ENCODE measurements around the gene PTGDR2.

PTGDR2 gene

DNA sequence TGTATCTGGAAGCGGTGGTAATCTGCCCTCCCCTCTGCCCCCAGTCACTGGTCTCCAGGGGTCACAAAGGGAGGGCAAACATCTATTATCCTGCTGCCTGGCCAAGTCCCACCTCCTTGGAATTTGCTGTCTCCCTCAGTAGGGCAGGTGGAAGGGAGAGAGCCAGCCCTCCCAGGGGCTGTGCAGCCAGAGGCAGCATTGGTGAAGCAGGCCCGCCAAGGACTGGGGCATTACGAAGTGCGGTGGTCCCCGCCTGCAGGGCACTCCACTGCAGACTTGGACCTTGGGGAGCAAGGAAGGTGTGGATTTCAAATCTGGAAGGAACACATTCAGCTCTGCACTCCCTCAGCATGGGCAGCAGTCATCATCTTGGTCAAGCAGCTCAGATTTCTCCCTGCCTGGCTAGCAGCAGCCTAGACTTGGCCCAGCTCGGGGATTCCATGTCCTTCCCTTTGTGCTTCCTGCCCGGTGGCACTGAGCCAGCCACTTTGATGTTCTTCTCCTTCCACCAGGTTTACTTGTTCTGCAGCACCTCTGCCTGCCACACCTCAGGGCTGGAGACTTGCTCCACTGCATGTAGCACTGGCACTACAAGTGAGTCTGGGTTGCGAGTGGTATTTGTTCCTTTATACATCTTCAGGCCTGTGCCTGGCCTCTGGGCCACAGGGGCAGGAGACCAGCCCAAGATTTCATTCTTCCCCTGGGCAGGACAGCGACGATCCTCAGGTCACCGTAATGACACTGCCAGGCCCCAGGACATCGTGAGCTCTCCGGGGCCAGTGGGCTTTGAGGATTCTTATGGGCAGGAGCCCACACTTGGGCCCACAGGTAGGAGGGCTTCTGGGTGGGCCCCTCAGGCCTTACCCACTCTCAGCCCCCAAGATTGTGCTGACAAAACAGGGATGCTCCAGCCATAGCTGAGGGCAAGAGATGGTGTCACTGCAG is 18.9 kb upstream of the PTGDR2 start:
- DNase-seq (ENCODE audit: low read depth, low spot score) = no peak

DNA sequence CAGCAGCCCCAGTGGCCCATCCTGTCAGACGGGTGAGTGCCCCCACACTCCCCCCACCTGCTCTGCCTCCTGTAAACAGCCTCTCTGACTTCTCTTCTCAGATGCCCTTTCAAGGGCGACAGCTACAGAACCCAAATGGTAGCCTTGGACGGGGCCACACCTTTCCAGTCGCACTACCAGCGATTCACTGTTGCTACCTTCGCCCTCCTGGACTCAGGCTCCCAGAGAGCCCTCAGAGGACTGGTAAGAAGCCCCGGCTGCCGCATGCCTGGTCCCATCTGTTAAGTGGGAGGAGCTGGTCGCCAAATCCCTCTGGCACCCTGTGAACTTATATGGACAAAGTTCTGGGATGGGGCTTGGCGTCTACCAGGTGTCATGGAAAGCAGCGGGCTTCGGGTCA is 17.8 kb upstream of the PTGDR2 start:
- DNase-seq (ENCODE audit: low read depth, low spot score) = no peak

DNA sequence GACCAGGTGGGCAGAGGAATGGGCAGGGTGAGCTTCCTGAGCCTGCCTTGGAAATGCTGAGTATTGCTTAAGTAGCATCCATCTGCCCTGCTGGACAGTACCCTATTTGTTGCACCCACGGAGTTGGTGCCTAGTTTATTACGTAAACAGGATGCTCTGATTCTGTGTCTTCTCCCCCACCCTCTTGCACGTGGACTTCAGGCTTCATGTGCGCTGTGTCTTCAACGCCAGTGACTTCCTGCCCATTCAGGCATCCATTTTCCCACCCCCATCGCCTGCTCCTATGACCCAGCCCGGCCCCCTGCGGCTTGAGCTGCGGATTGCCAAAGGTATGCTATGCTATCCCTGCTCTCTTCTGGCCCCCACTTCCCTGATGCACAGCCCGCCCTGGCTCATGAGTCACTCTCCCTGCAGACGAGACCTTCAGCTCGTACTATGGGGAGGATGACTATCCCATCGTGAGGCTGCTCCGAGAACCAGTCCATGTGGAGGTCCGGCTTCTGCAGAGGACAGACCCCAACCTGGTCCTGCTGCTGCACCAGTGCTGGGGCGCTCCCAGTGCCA is 17.3 kb upstream of the PTGDR2 start:
- no peak for DNase-seq (ENCODE audit: low read depth, low spot score)

DNA sequence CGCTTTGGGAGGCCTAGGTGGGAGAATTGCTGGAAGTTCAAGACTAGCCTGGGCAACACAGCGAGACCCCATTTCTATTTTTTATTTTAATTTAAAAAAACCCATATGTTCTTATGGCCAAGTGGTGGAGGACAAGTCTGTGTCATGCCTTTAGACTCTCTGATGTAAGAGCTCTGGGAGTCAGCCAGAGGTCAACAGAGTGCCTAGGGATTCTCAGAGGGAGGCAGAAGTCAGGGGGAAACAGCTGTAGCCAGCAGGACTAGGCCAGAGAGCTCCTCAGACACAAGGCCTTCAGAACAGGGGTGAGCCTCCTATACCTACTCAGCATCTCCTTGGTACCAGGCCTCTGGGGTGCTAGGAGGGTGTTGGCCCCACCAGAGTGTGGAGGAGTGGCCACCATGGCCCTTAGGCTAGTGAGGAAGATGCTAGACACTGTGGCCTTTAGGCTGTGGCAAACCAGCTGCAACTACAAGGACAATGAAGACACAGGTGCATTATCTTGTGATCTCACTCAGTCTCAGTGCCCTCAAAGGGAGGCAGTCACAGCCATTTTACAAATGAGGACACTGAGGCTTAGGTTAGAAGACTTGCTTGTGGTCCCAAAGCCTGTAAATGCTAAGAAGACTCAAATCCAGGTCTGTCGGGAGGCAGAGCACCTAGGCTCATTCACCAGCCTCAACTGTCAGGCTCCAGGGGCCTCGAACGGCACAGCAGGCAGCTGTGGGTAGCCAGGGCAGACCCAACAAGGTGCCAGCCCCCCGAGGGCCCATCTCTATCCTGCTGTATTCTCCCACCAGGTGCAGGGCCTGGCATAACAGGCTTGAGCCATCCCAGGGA is 16.6 kb upstream of the PTGDR2 start:
- DNase-seq (ENCODE audit: low read depth, low spot score) = no peak

DNA sequence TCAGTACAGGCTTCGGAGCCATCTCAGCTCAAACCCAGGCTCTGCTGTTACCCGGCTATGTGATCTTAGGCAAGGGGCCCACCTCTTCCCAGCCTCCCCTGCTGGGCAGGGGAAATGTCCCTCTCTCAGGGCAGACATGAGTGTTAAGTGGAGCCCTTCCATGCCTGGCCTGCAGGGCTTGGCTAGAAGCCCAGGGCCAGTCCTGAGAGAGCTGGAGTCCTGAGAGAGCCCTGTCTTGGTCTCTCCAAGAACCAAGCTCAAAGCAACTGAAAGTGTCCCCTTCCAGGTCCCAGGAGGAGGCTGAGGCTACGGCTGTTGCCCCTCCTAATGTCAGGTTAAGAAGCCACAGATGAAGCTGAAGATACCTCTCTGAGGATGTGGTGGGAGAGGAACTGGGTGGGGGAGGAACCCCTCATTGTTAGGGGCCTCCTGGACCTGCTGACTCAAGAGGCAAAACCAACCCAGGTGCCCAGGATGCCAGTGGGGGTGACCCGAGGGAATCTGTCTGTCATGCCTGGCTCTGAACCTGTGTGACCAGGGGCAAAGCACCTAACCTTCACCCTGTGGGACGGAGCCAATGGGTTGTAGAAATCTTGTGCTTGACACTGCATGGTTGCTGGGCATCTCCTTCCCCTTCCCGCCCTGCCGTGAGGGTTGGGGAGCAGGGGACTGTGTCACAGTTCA is 15.8 kb upstream of the PTGDR2 start:
- no peak for DNase-seq (ENCODE audit: low read depth, low spot score)

DNA sequence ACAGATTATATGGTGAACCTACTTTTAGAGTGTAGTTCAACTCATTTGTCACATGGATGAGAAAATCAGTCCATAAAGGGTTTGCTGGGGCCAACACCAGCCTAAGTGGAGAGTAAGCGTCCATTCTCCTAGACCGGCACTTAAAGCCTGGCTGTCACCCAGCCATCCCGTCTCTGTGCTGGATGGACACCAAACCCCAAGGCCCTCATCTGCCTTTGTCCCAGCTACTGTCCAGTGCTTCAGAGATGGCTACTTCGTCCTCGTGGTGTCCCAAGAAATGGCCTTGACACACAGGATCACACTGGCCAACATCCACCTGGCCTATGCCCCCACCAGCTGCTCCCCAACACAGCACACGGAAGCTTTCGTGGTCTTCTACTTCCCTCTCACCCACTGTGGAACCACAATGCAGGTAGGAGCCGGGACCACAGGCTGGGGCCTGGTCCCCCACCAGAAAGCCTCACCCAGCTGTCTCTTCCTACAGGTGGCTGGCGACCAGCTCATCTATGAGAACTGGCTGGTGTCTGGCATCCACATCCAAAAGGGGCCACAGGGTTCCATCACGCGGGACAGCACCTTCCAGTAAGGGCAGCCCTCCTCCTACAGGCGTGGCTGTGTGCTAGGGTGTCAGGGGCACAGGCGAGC is 15.1 kb upstream of the PTGDR2 start:
- DNase-seq (ENCODE audit: low read depth, low spot score) = no peak

DNA sequence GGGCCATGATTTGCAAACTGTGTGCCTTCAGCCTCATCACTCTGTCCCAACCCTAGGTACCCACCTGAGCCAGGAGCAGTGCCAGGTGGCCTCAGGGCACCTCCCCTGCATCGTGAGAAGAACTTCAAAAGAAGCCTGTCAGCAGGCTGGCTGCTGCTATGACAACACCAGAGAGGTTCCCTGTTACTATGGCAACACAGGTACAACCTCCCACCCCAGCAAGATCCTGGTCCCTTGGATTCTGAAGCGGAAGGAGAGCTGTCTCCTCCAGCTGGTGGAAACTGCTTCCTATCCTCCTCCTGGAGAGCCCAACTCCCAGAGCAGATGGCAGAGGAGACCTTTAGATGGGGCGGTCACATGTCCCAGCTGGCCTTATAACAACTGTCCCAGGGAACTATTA is 14.5 kb upstream of the PTGDR2 start:
- no peak for DNase-seq (ENCODE audit: low read depth, low spot score)

DNA sequence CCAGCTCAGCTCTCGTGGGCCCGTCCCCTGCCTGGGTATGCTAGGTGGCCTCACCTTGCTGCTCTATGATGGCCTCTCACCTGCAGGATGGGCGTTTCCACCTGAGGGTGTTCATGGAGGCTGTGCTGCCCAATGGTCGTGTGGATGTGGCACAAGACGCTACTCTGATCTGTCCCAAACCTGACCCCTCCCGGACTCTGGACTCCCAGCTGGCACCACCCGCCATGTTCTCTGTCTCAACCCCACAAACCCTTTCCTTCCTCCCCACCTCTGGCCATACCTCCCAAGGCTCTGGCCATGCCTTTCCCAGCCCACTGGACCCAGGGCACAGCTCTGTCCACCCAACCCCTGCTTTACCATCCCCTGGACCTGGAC is 13.7 kb upstream of the PTGDR2 start:
- no peak for DNase-seq (ENCODE audit: low read depth, low spot score)

DNA sequence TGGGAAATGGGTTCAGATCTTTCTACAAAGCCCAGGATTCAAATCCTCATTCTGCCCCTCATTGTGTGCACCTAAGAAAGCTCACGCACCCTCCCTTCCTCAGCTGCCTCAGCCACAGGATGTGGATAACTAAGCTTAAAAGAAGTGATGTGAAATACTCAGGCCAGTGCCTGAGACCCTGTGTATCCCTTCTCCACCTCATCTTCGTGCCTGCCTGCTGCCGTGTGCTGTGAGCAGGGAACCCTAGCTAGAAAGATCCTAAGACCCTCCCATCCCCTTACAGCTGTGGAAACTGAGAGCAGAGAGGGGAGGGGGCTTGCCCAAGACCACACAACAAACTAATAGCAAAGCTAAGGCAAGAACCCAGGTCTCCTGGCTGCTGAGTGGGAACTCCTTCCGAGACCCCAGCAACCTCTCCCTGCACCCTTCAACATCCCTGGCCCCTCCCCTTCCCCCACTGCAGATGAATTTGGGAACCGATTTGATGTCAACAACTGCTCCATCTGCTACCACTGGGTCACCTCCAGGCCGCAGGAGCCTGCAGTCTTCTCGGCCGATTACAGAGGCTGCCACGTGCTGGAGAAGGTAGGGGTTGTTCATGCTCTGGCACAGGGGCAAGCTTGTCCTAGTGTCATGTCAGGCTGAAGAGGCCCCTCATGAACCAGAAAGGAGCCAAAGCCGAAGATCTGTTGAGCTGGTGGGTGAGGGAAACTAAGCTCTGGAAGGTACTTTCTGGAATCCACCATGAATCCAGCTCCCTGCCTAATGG is 13.1 kb upstream of the PTGDR2 start:
- no peak for DNase-seq (ENCODE audit: low read depth, low spot score)

DNA sequence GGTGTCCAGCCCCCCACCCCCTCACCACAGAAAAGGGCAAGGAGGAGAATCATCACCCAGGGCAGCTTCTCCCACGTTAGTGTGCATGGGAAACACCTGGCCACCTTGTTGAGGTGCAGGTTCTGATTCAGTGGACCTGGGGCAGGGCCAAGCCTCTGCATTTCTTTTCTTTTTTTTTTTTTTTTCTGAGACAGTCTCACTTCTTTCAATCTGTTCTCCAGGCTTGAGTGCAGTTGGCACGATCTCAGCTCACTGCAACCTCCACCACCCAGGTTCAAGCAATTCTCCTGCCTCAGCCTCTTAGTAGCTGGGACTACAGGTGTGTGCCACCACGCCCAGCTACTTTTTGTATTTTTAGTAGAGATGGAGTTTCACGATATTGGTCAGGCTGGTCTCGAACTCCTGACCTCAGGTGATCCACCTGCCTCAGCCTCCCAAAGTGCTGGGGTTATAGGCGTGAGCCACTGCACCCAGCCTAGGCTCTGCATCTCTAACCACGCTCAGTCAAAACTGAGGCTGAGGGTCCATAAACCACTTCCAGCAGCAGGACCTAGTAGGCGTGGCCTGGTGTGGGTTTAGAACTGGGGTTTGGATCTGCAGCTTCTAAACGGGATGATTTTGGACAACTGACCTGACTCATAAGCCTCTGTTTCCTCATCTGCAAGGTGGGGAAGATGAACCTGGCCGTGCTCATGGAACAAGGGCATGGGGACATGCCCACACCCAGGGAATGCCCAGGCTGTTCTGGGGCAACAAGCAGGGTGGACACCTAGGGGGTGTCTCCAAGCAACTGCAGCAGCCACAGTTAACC is 12.3 kb upstream of the PTGDR2 start:
- DNase-seq (ENCODE audit: low read depth, low spot score) = no peak

DNA sequence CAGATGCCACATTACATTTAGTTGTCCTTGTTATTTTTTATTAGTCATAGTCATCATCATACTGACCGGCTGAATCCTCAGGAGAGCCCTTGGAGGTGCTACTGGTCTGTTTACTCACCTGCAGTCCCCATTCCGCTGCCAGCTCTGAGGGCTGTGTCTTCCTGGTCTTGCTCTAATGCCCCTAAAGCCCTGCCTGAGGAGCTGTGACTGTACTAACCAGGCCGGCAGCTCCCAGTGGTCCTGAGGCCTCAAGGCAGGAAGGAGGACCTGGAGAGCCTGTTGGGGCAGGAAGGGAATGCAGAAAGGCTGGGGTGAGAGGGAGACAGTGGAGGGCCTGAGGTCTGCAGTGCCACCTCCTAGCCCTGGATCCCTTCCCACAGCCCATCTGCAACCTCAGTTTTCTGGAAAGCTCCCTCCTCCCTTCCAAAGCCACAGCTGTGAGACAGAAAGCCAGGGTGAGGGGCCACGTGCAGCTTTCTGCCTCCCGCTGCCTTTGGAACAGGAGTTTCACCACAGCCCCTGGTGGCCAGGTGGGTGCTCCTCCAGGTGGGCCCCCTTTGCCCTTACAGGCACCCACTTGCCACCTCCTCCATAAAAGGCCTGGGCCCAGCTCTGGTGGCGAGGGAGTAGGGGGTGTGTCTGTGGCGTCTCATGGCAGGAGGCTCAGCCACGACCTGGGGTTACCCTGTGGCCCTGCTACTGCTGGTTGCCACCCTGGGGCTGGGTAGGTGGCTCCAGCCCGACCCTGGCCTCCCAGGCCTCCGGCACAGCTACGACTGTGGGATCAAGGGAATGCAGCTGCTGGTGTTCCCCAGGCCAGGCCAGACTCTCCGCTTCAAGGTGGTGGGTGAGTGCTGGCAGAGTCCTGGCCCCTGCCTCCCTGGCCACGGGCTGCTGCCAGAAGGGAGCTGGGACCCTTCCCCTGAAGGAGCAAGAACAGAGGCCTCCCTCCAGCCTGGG is 11.4 kb upstream of the PTGDR2 start, which contains the start of gene ZP1:
Gene ZP1 (plus strand): TSS at position 632 of the 960 bp plus-strand sequence. CDS start 20 bp downstream, at position 652.
- DNase-seq (ENCODE audit: low read depth, low spot score) = no peak

DNA sequence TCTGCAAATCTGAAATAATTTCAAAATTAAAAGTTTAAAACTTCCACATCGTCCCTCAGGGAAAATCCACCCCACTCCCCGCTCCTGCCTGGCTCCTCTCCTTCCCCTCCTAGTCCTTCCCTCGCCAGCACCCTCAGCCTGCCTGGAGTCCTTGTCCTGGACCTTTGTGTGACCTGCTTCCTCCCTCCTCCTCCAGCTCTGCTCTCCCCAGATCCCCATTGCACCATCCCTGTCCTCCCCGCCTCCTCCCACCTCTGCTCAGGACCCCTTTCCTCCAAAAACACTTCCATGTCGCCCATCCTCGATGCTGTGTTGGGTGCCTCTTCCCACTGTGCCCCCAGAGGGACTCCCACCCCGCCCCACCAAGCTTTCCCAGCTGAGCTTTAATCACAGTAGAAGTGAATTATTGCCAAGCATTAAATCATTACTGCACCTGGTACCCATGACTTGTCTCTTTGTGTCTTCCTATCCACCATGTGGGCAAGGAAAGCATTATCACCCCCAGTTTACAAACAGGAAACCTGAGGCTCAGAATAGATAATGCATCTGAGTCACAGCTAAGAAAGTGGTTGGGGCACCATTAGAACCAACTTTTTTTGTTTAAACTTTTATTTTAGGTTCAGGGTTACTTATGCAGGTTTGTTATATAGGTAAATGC is 9.2 kb upstream of the PTGDR2 start:
- no peak for DNase-seq (ENCODE audit: low read depth, low spot score)

DNA sequence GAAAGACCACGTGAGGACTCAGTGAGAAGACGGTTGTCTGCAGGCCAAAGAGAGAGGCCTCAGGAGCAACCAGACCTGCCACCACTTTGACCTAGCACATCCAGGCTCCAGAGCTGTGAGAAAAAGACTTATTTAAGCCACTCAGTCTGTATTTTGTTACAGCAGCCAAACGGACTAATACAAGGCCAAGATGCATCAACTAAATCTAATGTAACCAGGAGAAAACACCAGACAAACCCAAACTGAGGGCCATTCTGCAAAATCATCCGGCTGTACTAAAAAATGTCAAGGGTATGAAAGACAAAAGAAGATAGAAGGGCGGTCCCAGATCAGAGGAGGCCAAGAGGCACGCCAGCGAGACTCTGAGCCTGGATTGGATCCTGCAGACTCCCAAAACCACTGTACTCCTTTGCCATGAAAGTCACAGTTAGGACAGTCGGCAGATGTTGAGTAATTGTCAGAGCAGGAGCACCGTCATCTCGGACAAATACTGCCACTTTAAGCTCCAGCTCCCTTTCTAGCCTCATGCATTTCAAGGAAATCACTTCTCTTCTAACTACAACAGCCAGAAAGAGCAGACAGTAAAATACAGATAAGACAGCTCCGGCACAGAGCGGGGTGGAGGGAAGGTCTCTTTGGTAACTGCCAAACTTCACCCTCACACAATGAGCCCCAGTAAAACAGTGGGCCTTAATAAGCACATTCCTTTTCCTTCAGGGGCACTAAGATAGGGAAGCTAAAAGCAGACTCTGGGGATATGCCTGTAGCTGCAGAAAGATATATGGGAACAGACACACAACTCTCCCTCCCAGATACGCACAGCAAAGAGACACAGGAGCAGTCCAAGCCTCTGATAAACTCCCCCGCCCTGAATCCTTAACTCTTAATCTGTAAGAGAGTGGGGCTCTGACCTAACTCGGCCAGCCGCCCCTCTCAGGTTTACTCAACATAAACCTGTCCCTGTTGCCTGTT is 8.1 kb upstream of the PTGDR2 start:
- no peak for DNase-seq (ENCODE audit: low read depth, low spot score)

DNA sequence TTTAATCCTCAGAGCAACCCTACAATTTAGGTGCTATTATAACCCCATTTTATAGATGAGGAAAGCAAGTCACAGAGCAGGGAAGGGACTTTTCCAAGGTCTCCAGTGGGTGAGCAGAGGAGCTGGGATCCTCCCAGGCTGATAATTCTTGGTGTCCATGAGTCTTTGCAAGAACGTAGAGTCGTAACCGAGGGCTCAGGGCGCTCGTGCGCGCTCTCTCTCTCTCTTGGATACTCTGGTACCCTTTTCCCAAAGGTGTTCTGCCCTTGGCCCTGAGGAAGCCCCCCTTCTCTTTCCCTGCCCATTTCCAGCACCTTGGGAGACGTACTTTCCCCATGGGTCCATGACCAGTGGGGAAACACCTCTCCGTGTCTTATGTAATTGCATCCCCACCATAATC is 6.4 kb upstream of the PTGDR2 start:
- DNase-seq (ENCODE audit: low read depth, low spot score) = no peak

DNA sequence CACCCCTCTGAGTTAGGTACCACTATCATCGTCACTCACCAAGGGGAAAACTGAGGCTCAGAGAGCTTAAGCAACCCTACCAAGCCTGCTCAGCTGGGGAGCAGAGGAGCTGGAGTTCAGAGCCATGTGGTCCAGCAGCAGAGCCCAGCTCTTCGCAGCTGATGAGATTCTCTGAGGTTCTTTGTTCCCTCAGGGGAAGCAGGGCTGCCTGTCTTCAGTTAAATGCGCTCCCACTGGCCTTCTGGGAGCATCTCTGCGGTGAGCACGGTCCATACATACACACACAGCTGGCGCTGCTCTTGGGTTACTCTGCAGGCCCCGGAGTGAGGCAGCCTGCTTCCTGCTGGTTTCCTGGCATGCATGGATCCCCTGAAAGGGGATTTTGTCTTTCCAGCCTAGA is 5.2 kb upstream of the PTGDR2 start:
- no peak for DNase-seq (ENCODE audit: low read depth, low spot score)

DNA sequence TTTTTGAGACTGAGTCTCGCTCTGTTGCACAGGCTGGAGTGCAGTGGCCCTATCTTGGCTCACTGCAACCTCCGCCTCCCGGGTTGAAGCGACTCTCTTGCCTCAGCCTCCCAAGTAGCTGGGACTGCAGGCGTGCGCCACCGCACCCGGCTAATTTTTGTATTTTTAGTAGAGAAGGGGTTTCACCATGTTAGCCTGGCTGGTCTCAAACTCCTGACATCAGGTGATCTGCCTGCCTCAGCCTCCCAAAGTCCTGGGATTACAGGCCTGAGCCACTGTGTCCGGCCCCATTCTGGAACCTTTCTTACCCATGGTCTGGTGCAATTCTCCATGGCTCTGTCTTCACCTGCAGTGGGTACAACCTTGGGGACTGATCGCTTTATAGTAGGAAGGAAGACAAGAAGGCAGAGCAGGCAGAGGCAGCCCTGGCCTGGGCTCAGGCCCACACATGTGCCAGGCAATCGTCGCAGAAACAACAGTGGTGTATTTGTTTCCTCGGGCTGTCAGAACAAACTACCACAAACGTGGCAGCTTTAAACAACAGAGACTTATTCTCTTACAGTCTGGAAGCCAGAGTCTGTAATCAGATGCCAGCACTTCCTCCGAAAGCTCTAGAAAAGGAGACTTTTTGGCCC is 4.0 kb upstream of the PTGDR2 start:
- DNase-seq (ENCODE audit: low read depth, low spot score) = no peak
